ENCODE results near the gene CRLF1. TPM values are rescaled to one million over a fixed set of nuclear protein-coding genes. Genes with fewer than 3 reads are reported as not detected.

The CRLF1 gene
- 0.74 and 1.3 TPM in 2 replicates for total RNA-seq

GRCh38 chr19:18606281-18607225 is at the start of gene CRLF1:
Gene CRLF1, minus strand, starts transcription at chr19:18606799. Its CDS starts 143 bp downstream, at chr19:18606656.

DNA sequence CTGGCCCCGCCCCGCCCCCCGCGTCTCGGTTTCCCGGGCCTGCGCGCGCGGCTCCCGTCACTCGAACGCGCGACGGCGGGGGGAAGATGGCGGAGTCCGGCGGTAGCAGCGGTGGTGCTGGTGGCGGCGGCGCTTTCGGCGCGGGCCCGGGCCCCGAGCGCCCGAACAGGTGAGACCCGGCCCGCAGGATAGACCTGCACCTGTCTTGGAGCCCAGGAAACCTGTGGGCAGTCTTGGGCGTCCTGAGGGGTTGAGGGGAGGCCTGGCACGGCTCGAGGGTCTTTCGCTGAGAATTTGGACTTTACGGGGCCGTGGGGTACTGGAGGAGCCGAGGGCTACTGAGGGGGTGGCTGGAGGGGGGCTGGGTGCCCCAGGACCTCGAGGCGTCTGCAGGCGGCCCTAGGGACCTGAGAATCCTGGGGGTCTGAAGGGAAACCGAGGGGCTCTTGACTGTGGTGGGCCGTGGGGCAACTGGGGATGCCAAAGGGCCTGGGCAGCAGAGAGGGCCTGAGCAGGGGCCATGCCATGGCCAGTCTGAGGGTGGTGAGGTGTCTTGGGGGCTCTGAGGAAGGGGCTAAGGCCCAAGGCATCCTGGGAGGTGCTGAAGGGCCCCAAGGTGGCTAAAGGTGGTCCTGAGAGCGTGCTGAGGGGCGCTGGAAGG is 30.5 kb upstream of the CRLF1 start, which contains the start of gene KLHL26:
TSS of gene KLHL26 (plus strand) at position 60 of the 661 bp plus-strand sequence. CDS start at position 87, 27 bp downstream.

GRCh38 chr19:18612772-18613588 is 6.4 kb upstream of the CRLF1 start, which contains the start of gene TMEM59L:
Gene TMEM59L, plus strand, starts transcription at chr19:18612870. Its CDS starts 89 bp downstream, at chr19:18612959.

GRCh38 chr19:18588611-18589379 is 17.8 kb downstream of the CRLF1 start, which contains the start of gene REX1BD:
Gene REX1BD, plus strand, starts transcription at chr19:18588798. Its CDS starts 4 bp downstream, at chr19:18588802.

GRCh38 chr19:18571564-18572344 is 34.8 kb downstream of the CRLF1 start, which contains the start of gene UBA52:
Gene UBA52, plus strand, starts transcription at chr19:18571857. Its CDS starts 1,444 bp downstream, at chr19:18573301.

GRCh38 chr19:18557411-18558201 is 49.0 kb downstream of the CRLF1 start, which contains the start of gene KXD1:
Gene KXD1, plus strand, starts transcription at chr19:18557870. Its CDS starts 4,187 bp downstream, at chr19:18562057.

Other genes with a start within 250 kb of the CRLF1 start
- gene GDF15, start 220.6 kb downstream of the CRLF1 start, total RNA-seq = 42.1 and 46.7 TPM in 2 replicates
- gene LRRC25, start 209.2 kb downstream of the CRLF1 start, total RNA-seq = 0.15 TPM in 1 of 2 replicates, not detected in the other
- 128 and 131 TPM in 2 replicates for gene SSBP4, start 187.4 kb downstream of the CRLF1 start, total RNA-seq
- gene ISYNA1, start 168.7 kb downstream of the CRLF1 start, total RNA-seq = 29.9 and 43.0 TPM in 2 replicates
- gene ELL, start 84.7 kb downstream of the CRLF1 start, total RNA-seq = 9.6 and 9.7 TPM in 2 replicates
- gene FKBP8, start 63.2 kb downstream of the CRLF1 start, total RNA-seq = 217 and 236 TPM in 2 replicates
- gene KXD1, start 48.9 kb downstream of the CRLF1 start, total RNA-seq = 161 and 183 TPM in 2 replicates
- gene UBA52, start 34.9 kb downstream of the CRLF1 start, total RNA-seq = 865 and 938 TPM in 2 replicates
- gene REX1BD, start 18.0 kb downstream of the CRLF1 start, total RNA-seq = 73.0 and 79.5 TPM in 2 replicates
- under 0.01 TPM in 1 of 2 replicates, not detected in the other for gene TMEM59L, start 6.1 kb upstream of the CRLF1 start, total RNA-seq
- 2.8 and 3.4 TPM in 2 replicates for gene KLHL26, start 30.2 kb upstream of the CRLF1 start, total RNA-seq
- 1.2 and 2.0 TPM in 2 replicates for gene CRTC1, start 76.9 kb upstream of the CRLF1 start, total RNA-seq
- gene COMP, start 184.5 kb upstream of the CRLF1 start, total RNA-seq = not detected in 2 replicates
- gene UPF1, start 225.2 kb upstream of the CRLF1 start, total RNA-seq = 42.7 and 45.6 TPM in 2 replicates

All from bronchus fibroblast of lung (primary cell).